Esophagus muscularis mucosa (tissue), 4 donors: ENCODE data around the gene TAF1C. TPM values are rescaled to one million over a fixed set of nuclear protein-coding genes. Genes with fewer than 3 reads are reported as not detected.
A peak's percentile ranks its signal among the peaks of the same experiment; 100 is the strongest.

Experiments used
- DNase-seq: peaks from one replicate; pipeline ENCODE4 v3.0.0-alpha.2; 2017; ENCODE audit errors: extremely low spot score
- H3K27ac ChIP-seq, 4 donors: fragments of 200-600 bp; sonication (generic); replicated peaks in 1 of 4; 1 replicate in 3 of 4; 2 replicates in 1 of 4; pipeline ENCODE4 v1.5.1; 2016 to 2019; ENCODE audit warnings: mild to moderate bottlenecking in 1 of 4
- H3K27me3 ChIP-seq, 4 donors: fragments of 200-600 bp; sonication (generic); one replicate each; pipeline versions ENCODE4 v1.5.1 to v1.6.0; 2016 to 2019
- H3K36me3 ChIP-seq, 4 donors: fragments of 200-600 bp; sonication (generic); one replicate each; pipeline ENCODE4 v1.5.1; 2016 to 2019
- H3K4me1 ChIP-seq, 4 donors: fragments of 200-600 bp; sonication (generic); one replicate each; pipeline ENCODE4 v1.5.1; 2016 to 2019
- H3K4me3 ChIP-seq, 4 donors: fragments of 200-600 bp; sonication (generic); 1 replicate in 2 of 4; 2 replicates in 2 of 4; pipeline ENCODE4 v1.5.1; 2016 to 2019; ENCODE audit warnings: mild to moderate bottlenecking in 4 of 4, moderate library complexity in 1 of 4
- H3K9me3 ChIP-seq, 4 donors: fragments of 200-600 bp; sonication (generic); 1 replicate in 3 of 4; 2 replicates in 1 of 4; pipeline ENCODE4 v1.5.1; 2016 to 2019
- EP300 ChIP-seq: sonication (generic); formaldehyde crosslinking; IDR thresholded peaks from one replicate; pipeline ENCODE4 v1.6.1; 2017; ENCODE audit warnings: antibody characterized with exemption
- POLR2A ChIP-seq: fragments of 450-650 bp; IDR thresholded peaks from one replicate; pipeline ENCODE4 v1.6.1; 2017; ENCODE audit warnings: antibody characterized with exemption, moderate library complexity, mild to moderate bottlenecking, low read depth
- POLR2AphosphoS5 ChIP-seq, 2 donors: sonication (generic); formaldehyde crosslinking; IDR thresholded peaks; one replicate each; pipeline ENCODE4 v1.6.1; 2017; ENCODE audit warnings: antibody characterized with exemption in 2 of 2
- WGBS: methylation state at CpG from one replicate; pipeline ENCODE4 v1.1.5; 2018; 5-methylcytosine and 5-hydroxymethylcytosine counted together
- intact Hi-C: fragments of 100-400 bp; cut with DNase I; formaldehyde crosslinking; loops from one replicate; pipeline ENCODE4 v1.15.1; 2023
- total RNA-seq, 4 donors: library from RNA; depleted of rRNA; stranded (reverse); fragments of >200 nt; gene quantifications; one replicate each; pipeline versions ENCODE4 v1.1.0 to v1.2.1, GENCODE V29; 2016
- TF ChIP-seq, protein P1 (sequence below), 3 experiments: fragments of 200-600 bp in 2 of 3; fragments of 450-650 bp in 1 of 3; sonication (generic) in 2 of 3; IDR thresholded peaks; one replicate each; pipeline ENCODE4 v1.5.1; 2017 to 2019; ENCODE audit warnings: antibody characterized with exemption in 3 of 3, mild to moderate bottlenecking in 2 of 3, moderate library complexity in 1 of 3

TAF1C gene
- total RNA-seq, 4 donors from 2014 or later, result 15.6 to 39.6 (median 21.8) TPM

DNA sequence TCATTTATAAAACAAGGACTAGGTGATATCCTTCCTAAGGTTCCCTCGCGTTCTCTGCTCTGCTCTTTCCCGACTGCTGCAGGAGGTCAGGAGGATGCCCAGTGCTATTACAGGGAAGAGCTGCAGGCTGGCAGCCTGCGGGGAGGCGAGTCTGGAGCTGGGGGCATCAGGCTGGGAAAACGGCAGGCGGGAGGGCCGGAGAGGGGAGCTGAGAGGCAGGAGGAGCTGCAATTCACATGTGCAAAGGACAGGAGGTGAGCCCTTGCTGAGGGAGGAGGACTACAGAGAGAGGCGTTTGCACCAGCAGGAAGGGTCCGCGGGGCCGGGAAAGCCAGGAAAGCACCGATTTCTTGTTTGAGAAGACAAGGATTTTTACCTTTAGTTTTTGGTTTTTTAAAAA is 12.2 kb upstream of the TAF1C start:
- no peaks in the 10 kb centered on the region for H3K9me3 ChIP-seq
- peaks cover 0 to 31% (median 0%) of the 10 kb centered on the region in 4 donors for H3K27me3 ChIP-seq
- no peaks in the 10 kb centered on the region for H3K36me3 ChIP-seq
- WGBS, result 64% methylated on average over 13 of the region's 13 CpGs
- TF ChIP-seq POLR2AphosphoS5 (IDR thresholded peaks at IDR 0.05) (no peak), POLR2A (no peak), EP300 (no peak)
- TF ChIP-seq, protein P1, sequence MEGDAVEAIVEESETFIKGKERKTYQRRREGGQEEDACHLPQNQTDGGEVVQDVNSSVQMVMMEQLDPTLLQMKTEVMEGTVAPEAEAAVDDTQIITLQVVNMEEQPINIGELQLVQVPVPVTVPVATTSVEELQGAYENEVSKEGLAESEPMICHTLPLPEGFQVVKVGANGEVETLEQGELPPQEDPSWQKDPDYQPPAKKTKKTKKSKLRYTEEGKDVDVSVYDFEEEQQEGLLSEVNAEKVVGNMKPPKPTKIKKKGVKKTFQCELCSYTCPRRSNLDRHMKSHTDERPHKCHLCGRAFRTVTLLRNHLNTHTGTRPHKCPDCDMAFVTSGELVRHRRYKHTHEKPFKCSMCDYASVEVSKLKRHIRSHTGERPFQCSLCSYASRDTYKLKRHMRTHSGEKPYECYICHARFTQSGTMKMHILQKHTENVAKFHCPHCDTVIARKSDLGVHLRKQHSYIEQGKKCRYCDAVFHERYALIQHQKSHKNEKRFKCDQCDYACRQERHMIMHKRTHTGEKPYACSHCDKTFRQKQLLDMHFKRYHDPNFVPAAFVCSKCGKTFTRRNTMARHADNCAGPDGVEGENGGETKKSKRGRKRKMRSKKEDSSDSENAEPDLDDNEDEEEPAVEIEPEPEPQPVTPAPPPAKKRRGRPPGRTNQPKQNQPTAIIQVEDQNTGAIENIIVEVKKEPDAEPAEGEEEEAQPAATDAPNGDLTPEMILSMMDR (IDR thresholded peaks at IDR 0.05), result no peak
- intact Hi-C loops, result no loop called here
- peak overlapping the region in 1 of 4 donors; percentile 19 for H3K27ac ChIP-seq
- peaks cover 0 to 6% (median 0%) of the 10 kb centered on the region in 4 donors for H3K4me1 ChIP-seq
- no peak overlapping the region for H3K4me3 ChIP-seq
- no peak for DNase-seq

- DNase-seq, result no peak
These were observed 11.5 kb upstream of the TAF1C start for GRCh38 chr16:84198401-84198800.

GRCh38 chr16:84197466-84198128 is 10.7 kb upstream of the TAF1C start:
- no peak overlapping the region for H3K27ac ChIP-seq
- intact Hi-C loops, result no loop called here
- H3K36me3 ChIP-seq, result no peaks in the 10 kb centered on the region
- H3K27me3 ChIP-seq, result peaks cover 0 to 31% (median 0%) of the 10 kb centered on the region in 4 donors
- TF ChIP-seq, protein P1 (IDR thresholded peaks at IDR 0.05), result no peak
- no peak for TF ChIP-seq EP300
- TF ChIP-seq POLR2AphosphoS5 (IDR thresholded peaks at IDR 0.05), result no peak
- no peak for TF ChIP-seq POLR2A
- 94% methylated on average over 5 of the region's 14 CpGs for WGBS
- H3K4me3 ChIP-seq, result no peak overlapping the region
- no peak for DNase-seq
- H3K4me1 ChIP-seq, result peaks cover 0 to 6% (median 0%) of the 10 kb centered on the region in 4 donors
- H3K9me3 ChIP-seq, result no peaks in the 10 kb centered on the region

More at GRCh38 chr16:84198401-84198800, 11.5 kb upstream of the TAF1C start:
- peaks cover 0 to 31% (median 0%) of the 10 kb centered on the region in 4 donors for H3K27me3 ChIP-seq
- H3K9me3 ChIP-seq, result no peaks in the 10 kb centered on the region
- H3K27ac ChIP-seq, result no peak overlapping the region
- no peaks in the 10 kb centered on the region for H3K36me3 ChIP-seq
- 60% methylated on average over 10 of the region's 10 CpGs for WGBS
- intact Hi-C loops, result no loop called here
- TF ChIP-seq POLR2A, result no peak
- no peak for TF ChIP-seq POLR2AphosphoS5 (IDR thresholded peaks at IDR 0.05)
- no peak for TF ChIP-seq EP300
- H3K4me1 ChIP-seq, result peaks cover 0 to 6% (median 0%) of the 10 kb centered on the region in 4 donors
- no peak overlapping the region for H3K4me3 ChIP-seq

- Histone ChIP-seq H3K27me3 (peaks cover 0 to 31% (median 0%) of the 10 kb centered on the region in 4 donors), H3K4me3 (no peak overlapping the region), H3K36me3 (no peaks in the 10 kb centered on the region), H3K9me3 (no peaks in the 10 kb centered on the region), H3K27ac (no peak overlapping the region), H3K4me1 (peaks cover 0 to 6% (median 0%) of the 10 kb centered on the region in 4 donors)
- 83% methylated on average over 11 of the region's 16 CpGs for WGBS
- DNase-seq, result no peak
- TF ChIP-seq EP300, result no peak
- no peak for TF ChIP-seq POLR2A
- TF ChIP-seq, protein P1 (IDR thresholded peaks at IDR 0.05), result no peak
- intact Hi-C loops, result no loop called here
These were observed 10.0 kb upstream of the TAF1C start for GRCh38 chr16:84196727-84197394.

GRCh38 chr16:84196101-84196500 is 9.2 kb upstream of the TAF1C start:
- Histone ChIP-seq H3K27ac (no peak overlapping the region), H3K36me3 (no peaks in the 10 kb centered on the region), H3K4me1 (peaks cover 0 to 6% (median 0%) of the 10 kb centered on the region in 4 donors), H3K4me3 (no peak overlapping the region), H3K27me3 (peaks cover 0 to 31% (median 0%) of the 10 kb centered on the region in 4 donors), H3K9me3 (no peaks in the 10 kb centered on the region)
- intact Hi-C loops, result no loop called here
- DNase-seq, result no peak
- TF ChIP-seq, protein P1 (IDR thresholded peaks at IDR 0.05), result no peak
- TF ChIP-seq EP300 (no peak), POLR2AphosphoS5 (IDR thresholded peaks at IDR 0.05) (no peak), POLR2A (no peak)
- 92% methylated on average over 5 of the region's 16 CpGs for WGBS
